ENCODE results near the gene UGT2A1. TPM values are rescaled to one million over a fixed set of nuclear protein-coding genes. Genes with fewer than 3 reads are reported as not detected.
"Not testable (repeated sequence)": the region's sequence is repeated elsewhere in the genome, so short reads cannot be mapped to it uniquely, and the experiment has no call there.

Gene UGT2A1
- total RNA-seq, 1 experiment from 2014 or later = not detected

DNA sequence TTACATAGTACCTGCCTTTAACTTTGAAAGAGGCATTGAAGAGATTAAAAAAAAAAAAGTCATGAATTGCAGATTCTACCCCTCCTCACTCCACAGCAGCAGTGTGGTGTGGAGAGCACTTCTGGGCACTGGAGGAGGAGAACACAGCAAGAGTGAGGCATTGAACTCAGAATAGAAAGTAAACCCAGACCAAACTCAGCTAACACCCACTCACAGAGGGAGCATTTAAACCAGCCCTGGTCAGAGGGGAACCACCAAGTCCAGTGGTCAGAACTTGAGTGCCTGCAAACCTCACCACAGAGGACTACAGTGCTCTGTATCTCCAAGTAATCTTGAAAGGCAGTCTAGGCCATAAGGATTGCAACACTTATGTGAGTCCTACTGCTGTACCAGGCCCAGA is 15.6 kb upstream of the UGT2A1 start:
- POLR2A ChIA-PET = no interaction called here
- Histone ChIP-seq H3K36me3 (ENCODE audit: control insufficient read depth in 1 of 2, insufficient read depth in 2 of 2, low read length in 2 of 2) (no peaks in the 10 kb centered on the region), H3K9me3 (ENCODE audit: control insufficient read depth in 1 of 2, insufficient read depth in 1 of 2, low read depth in 1 of 2, low read length in 2 of 2) (no peaks in the 10 kb centered on the region), H3K4me3 (replicated peaks in 1 of 2; ENCODE audit: low read depth in 1 of 2, low read length in 2 of 2) (no peak overlapping the region), H2AFZ (ENCODE audit: low read depth, low read length, poor library complexity, severe bottlenecking) (no peak overlapping the region), H3K9ac (ENCODE audit: low read length) (no peak overlapping the region), H4K20me1 (ENCODE audit: insufficient read depth) (no peaks in the 10 kb centered on the region), H3K9me2 (ENCODE audit: insufficient read depth) (no peaks in the 10 kb centered on the region), H3K27me3 (ENCODE audit: insufficient read depth, low read length) (no peaks in the 10 kb centered on the region), H3K4me1 (ENCODE audit: control insufficient read depth in 1 of 2, insufficient read depth in 2 of 2, low read length in 2 of 2) (no peaks in the 10 kb centered on the region), H3K79me2 (ENCODE audit: insufficient read depth, low read length) (no peaks in the 10 kb centered on the region), H3K27ac (ENCODE audit: low read depth, low read length) (no peak overlapping the region), H3K4me2 (ENCODE audit: low read length) (no peak overlapping the region)
- ATAC-seq (no peak), DNase-seq (ENCODE audit: low read depth, low spot score) (no peak)
- BruUV-seq (replicated peaks) = no TSS peak
- CTCF ChIA-PET = no interaction called here
- intact Hi-C loops (cut with micrococcal nuclease) = no loop called here
- TF ChIP-seq YY1 (IDR thresholded peaks at IDR 0.05; ENCODE audit: extremely low read depth, insufficient replicate concordance, low read depth, low read length) = no peak
- TF ChIP-seq SIN3A (IDR thresholded peaks at IDR 0.05; ENCODE audit: low read depth) = no peak
- TF ChIP-seq POLR2A (IDR thresholded peaks at IDR 0.05; ENCODE audit: borderline replicate concordance, extremely low read depth, insufficient read depth, insufficient read length) = no peak
- TF ChIP-seq EZH2 (IDR thresholded peaks at IDR 0.05) = no peak
- TF ChIP-seq TCF7L2 (IDR thresholded peaks at IDR 0.05; ENCODE audit: borderline replicate concordance, extremely low read depth, insufficient read depth, insufficient read length) = no peak
- no peak for TF ChIP-seq ELF1 (IDR thresholded peaks at IDR 0.05; ENCODE audit: borderline replicate concordance, low read depth)
- TF ChIP-seq SP1 (IDR thresholded peaks at IDR 0.05; ENCODE audit: low read depth) = no peak
- TF ChIP-seq JUND (IDR thresholded peaks at IDR 0.05) = no peak
- TF ChIP-seq EZH2phosphoT487 (IDR thresholded peaks at IDR 0.05; ENCODE audit: borderline replicate concordance) = no peak
- TF ChIP-seq, protein P1, sequence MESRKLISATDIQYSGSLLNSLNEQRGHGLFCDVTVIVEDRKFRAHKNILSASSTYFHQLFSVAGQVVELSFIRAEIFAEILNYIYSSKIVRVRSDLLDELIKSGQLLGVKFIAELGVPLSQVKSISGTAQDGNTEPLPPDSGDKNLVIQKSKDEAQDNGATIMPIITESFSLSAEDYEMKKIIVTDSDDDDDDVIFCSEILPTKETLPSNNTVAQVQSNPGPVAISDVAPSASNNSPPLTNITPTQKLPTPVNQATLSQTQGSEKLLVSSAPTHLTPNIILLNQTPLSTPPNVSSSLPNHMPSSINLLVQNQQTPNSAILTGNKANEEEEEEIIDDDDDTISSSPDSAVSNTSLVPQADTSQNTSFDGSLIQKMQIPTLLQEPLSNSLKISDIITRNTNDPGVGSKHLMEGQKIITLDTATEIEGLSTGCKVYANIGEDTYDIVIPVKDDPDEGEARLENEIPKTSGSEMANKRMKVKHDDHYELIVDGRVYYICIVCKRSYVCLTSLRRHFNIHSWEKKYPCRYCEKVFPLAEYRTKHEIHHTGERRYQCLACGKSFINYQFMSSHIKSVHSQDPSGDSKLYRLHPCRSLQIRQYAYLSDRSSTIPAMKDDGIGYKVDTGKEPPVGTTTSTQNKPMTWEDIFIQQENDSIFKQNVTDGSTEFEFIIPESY (IDR thresholded peaks at IDR 0.05; ENCODE audit: extremely low read depth, insufficient replicate concordance, low read length) = no peak
- TF ChIP-seq CEBPB (IDR thresholded peaks at IDR 0.05; ENCODE audit: low read depth) = no peak
- TF ChIP-seq, protein P2, sequence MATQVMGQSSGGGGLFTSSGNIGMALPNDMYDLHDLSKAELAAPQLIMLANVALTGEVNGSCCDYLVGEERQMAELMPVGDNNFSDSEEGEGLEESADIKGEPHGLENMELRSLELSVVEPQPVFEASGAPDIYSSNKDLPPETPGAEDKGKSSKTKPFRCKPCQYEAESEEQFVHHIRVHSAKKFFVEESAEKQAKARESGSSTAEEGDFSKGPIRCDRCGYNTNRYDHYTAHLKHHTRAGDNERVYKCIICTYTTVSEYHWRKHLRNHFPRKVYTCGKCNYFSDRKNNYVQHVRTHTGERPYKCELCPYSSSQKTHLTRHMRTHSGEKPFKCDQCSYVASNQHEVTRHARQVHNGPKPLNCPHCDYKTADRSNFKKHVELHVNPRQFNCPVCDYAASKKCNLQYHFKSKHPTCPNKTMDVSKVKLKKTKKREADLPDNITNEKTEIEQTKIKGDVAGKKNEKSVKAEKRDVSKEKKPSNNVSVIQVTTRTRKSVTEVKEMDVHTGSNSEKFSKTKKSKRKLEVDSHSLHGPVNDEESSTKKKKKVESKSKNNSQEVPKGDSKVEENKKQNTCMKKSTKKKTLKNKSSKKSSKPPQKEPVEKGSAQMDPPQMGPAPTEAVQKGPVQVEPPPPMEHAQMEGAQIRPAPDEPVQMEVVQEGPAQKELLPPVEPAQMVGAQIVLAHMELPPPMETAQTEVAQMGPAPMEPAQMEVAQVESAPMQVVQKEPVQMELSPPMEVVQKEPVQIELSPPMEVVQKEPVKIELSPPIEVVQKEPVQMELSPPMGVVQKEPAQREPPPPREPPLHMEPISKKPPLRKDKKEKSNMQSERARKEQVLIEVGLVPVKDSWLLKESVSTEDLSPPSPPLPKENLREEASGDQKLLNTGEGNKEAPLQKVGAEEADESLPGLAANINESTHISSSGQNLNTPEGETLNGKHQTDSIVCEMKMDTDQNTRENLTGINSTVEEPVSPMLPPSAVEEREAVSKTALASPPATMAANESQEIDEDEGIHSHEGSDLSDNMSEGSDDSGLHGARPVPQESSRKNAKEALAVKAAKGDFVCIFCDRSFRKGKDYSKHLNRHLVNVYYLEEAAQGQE (IDR thresholded peaks at IDR 0.05; ENCODE audit: low read depth) = no peak
- no peak for TF ChIP-seq RAD21 (IDR thresholded peaks at IDR 0.05; ENCODE audit: low read depth)
- RAD21 ChIA-PET (ENCODE audit: low non-redundant PET in 1 of 2, low total read pairs in 2 of 2, uncharacterized antibody in 2 of 2, unreplicated experiment in 2 of 2) = no interaction called here

DNA sequence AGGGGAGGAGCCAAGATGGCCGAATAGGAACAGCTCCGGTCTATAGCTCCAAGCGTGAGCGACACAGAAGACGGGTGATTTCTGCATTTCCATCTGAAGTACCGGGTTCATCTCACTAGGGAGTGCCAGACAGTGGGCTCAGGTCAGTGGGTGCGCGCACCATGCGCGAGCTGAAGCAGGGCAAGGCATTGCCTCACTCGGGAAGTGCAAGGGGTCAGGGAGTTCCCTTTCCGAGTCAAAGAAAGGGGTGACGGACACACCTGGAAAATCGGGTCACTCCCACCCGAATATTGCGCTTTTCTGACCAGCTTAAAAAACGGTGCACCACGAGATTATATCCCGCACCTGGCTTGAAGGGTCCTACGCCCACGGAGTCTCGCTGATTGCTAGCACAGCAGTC is 11.0 kb upstream of the UGT2A1 start:
- H3K27ac ChIP-seq (ENCODE audit: low read depth, low read length); H3K4me3 ChIP-seq (replicated peaks in 1 of 2; ENCODE audit: low read depth in 1 of 2, low read length in 2 of 2); RAD21 ChIA-PET (ENCODE audit: low non-redundant PET in 1 of 2, low total read pairs in 2 of 2, uncharacterized antibody in 2 of 2, unreplicated experiment in 2 of 2); H3K27me3 ChIP-seq (ENCODE audit: insufficient read depth, low read length); intact Hi-C loops (cut with micrococcal nuclease); DNase-seq (ENCODE audit: low read depth, low spot score); H3K4me2 ChIP-seq (ENCODE audit: low read length); ATAC-seq; H4K20me1 ChIP-seq (ENCODE audit: insufficient read depth); H2AFZ ChIP-seq (ENCODE audit: low read depth, low read length, poor library complexity, severe bottlenecking); H3K36me3 ChIP-seq (ENCODE audit: control insufficient read depth in 1 of 2, insufficient read depth in 2 of 2, low read length in 2 of 2); CTCF ChIA-PET; H3K4me1 ChIP-seq (ENCODE audit: control insufficient read depth in 1 of 2, insufficient read depth in 2 of 2, low read length in 2 of 2); BruUV-seq (replicated peaks); H3K9ac ChIP-seq (ENCODE audit: low read length); H3K9me3 ChIP-seq (ENCODE audit: control insufficient read depth in 1 of 2, insufficient read depth in 1 of 2, low read depth in 1 of 2, low read length in 2 of 2); POLR2A ChIA-PET; H3K79me2 ChIP-seq (ENCODE audit: insufficient read depth, low read length); H3K9me2 ChIP-seq (ENCODE audit: insufficient read depth): not testable (repeated sequence)

All from HCT116 (cell line).